SK-N-SH (cell line): ENCODE data around the gene THSD4. TPM values are rescaled to one million over a fixed set of nuclear protein-coding genes. Genes with fewer than 3 reads are reported as not detected.

Experiments
- CTCF ChIA-PET: fragments of 300-600, 350-600 bp; formaldehyde crosslinking; extraction: SDS; loops from one replicate; lab custom pipeline; 2021; lab: Yijun Ruan, JAX
- POLR2A ChIA-PET: fragments of 350-600 bp; sonication (Branson Sonifier 250); formaldehyde crosslinking; extraction: SDS; loops from one replicate; lab custom pipeline; 2020; ENCODE audit warnings: antibody characterized with exemption, inconsistent platforms; lab: Yijun Ruan, JAX
- DNase-seq: peaks from one replicate; pipeline ENCODE4 v3.0.0; 2012
- H2AFZ ChIP-seq: fragments of 200-600 bp; sonication (generic); 2 replicates; pipeline ENCODE4 v1.8.1; 2016; ENCODE audit warnings: antibody characterized with exemption, mild to moderate bottlenecking, low read depth
- H3F3A ChIP-seq: fragments of 200-600 bp; sonication (generic); replicated peaks from 2 replicates; pipeline ENCODE3; 2016; ENCODE audit warnings: antibody characterized with exemption, mild to moderate bottlenecking; ENCODE audit not compliant: insufficient read depth
- H3K27ac ChIP-seq, 2 experiments: fragments of 200-500 bp in 1 of 2; fragments of 200-600 bp in 1 of 2; sonication (Bioruptor generic) in 1 of 2; sonication (generic), shearing (Covaris generic) in 1 of 2; 2 replicates each; pipeline versions ENCODE4 v1.5.1 to v1.6.1; 2014 to 2016; ENCODE audit warnings: low read depth in 2 of 2, inconsistent platforms in 1 of 2, low read length in 1 of 2, mild to moderate bottlenecking in 1 of 2, mixed read lengths in 1 of 2
- H3K27me3 ChIP-seq: fragments of 200-600 bp; sonication (generic), shearing (Covaris generic); 2 replicates; pipeline ENCODE4 v1.6.1; 2016; ENCODE audit warnings: mixed run types; ENCODE audit not compliant: insufficient read depth
- H3K36me3 ChIP-seq, 2 experiments: fragments of 200-500 bp in 1 of 2; fragments of 200-600 bp in 1 of 2; sonication (Bioruptor generic) in 1 of 2; sonication (generic) in 1 of 2; replicated peaks in 1 of 2; 2 replicates each; pipeline versions ENCODE3 to v1.5.1; 2014 to 2016; ENCODE audit warnings: low read length in 1 of 2, mild to moderate bottlenecking in 1 of 2; ENCODE audit not compliant: insufficient read depth in 2 of 2, control insufficient read depth in 1 of 2
- H3K4me1 ChIP-seq, 2 experiments: fragments of 200-500 bp in 1 of 2; fragments of 200-600 bp in 1 of 2; sonication (Bioruptor generic) in 1 of 2; sonication (generic), shearing (Covaris generic) in 1 of 2; 2 replicates each; pipeline versions ENCODE4 v1.5.1 to v1.6.1; 2014 to 2016; ENCODE audit warnings: low read depth in 1 of 2, low read length in 1 of 2, mixed run types in 1 of 2; ENCODE audit not compliant: insufficient read depth in 2 of 2, control insufficient read depth in 1 of 2
- H3K4me2 ChIP-seq: fragments of 200-600 bp; sonication (generic), shearing (Covaris generic); 2 replicates; pipeline ENCODE4 v1.6.1; 2017; ENCODE audit warnings: mixed run types
- H3K4me3 ChIP-seq, 2 experiments: fragments of 200-500 bp in 1 of 2; fragments of 200-600 bp in 1 of 2; sonication (Bioruptor generic) in 1 of 2; sonication (generic), shearing (Covaris generic) in 1 of 2; 2 replicates each; pipeline versions ENCODE4 v1.5.1 to v1.8.1; 2014 to 2016; ENCODE audit warnings: low read depth in 2 of 2, inconsistent platforms in 1 of 2, low read length in 1 of 2, mild to moderate bottlenecking in 1 of 2, mixed read lengths in 1 of 2, moderate library complexity in 1 of 2
- H3K79me2 ChIP-seq: fragments of 200-600 bp; sonication (generic); 2 replicates; pipeline ENCODE4 v1.8.1; 2017; ENCODE audit warnings: mild to moderate bottlenecking; ENCODE audit not compliant: insufficient read depth
- H3K9ac ChIP-seq: fragments of 200-600 bp; sonication (generic); 2 replicates; pipeline ENCODE4 v1.6.1; 2017; ENCODE audit warnings: mixed run types
- H3K9me2 ChIP-seq: fragments of 200-600 bp; sonication (generic); 2 replicates; pipeline ENCODE4 v1.6.1; 2017; ENCODE audit warnings: mixed run types
- H3K9me3 ChIP-seq: fragments of 200-600 bp; sonication (generic); 2 replicates; pipeline ENCODE4 v1.6.1; 2017; ENCODE audit warnings: mixed run types, mild to moderate bottlenecking, moderate library complexity
- H4K20me1 ChIP-seq: fragments of 200-600 bp; sonication (generic); 2 replicates; pipeline ENCODE4 v1.6.1; 2017; ENCODE audit warnings: mild to moderate bottlenecking, mixed run types; ENCODE audit not compliant: insufficient read depth
- CHD2 ChIP-seq: fragments of 150-350 bp; IDR thresholded peaks from 2 replicates; pipeline ENCODE4 v1.6.1; 2018; ENCODE audit warnings: low read length; ENCODE audit not compliant: partially characterized antibody
- CTCF ChIP-seq: fragments of 200-600 bp; sonication (generic); IDR thresholded peaks from 2 replicates; pipeline ENCODE4 v1.6.1; 2017; ENCODE audit warnings: antibody characterized with exemption, mild to moderate bottlenecking, moderate library complexity
- ELF1 ChIP-seq: IDR thresholded peaks from 2 replicates; pipeline ENCODE4 v1.4.0; 2012
- EP300 ChIP-seq, 2 experiments: IDR thresholded peaks; 2 replicates each; pipeline versions ENCODE4 v1.4.0 to v1.6.1; 2012; ENCODE audit warnings: borderline replicate concordance in 1 of 2, low read depth in 1 of 2, low read length in 1 of 2
- EZH2phosphoT487 ChIP-seq: fragments of 200-600 bp; sonication (generic); IDR thresholded peaks from 2 replicates; pipeline ENCODE4 v1.6.1; 2017; ENCODE audit warnings: low read depth, mixed run types, mild to moderate bottlenecking, antibody characterized with exemption, moderate library complexity, borderline replicate concordance
- FOSL2 ChIP-seq: IDR thresholded peaks from 2 replicates; pipeline ENCODE4 v1.4.0; 2012; ENCODE audit warnings: low read depth, mild to moderate bottlenecking, moderate library complexity, borderline replicate concordance
- FOXJ3 ChIP-seq: sonication (generic); formaldehyde crosslinking; IDR thresholded peaks from 2 replicates; pipeline ENCODE4 v1.5.1; 2020; ENCODE audit warnings: mild to moderate bottlenecking, missing genetic modification reagents
- GABPA ChIP-seq: IDR thresholded peaks from 2 replicates; pipeline ENCODE4 v1.4.0; 2012; ENCODE audit warnings: low read depth, mild to moderate bottlenecking
- GATA2 ChIP-seq: sonication (generic); formaldehyde crosslinking; IDR thresholded peaks from 2 replicates; pipeline ENCODE4 v1.5.0; 2020; ENCODE audit warnings: mild to moderate bottlenecking, missing genetic modification reagents
- MAX ChIP-seq: IDR thresholded peaks from 2 replicates; pipeline ENCODE4 v1.4.0; 2012; ENCODE audit warnings: low read depth
- MEF2A ChIP-seq: IDR thresholded peaks from 2 replicates; pipeline ENCODE4 v1.4.0; 2012; ENCODE audit warnings: low read depth, borderline replicate concordance
- MXI1 ChIP-seq: IDR thresholded peaks from 2 replicates; pipeline ENCODE4 v1.6.1; 2012; ENCODE audit warnings: mild to moderate bottlenecking, low read depth, low read length, improper control_type of control experiment
- NRF1 ChIP-seq: IDR thresholded peaks from 2 replicates; pipeline ENCODE4 v1.6.1; 2012; ENCODE audit warnings: low read depth, mild to moderate bottlenecking, low read length
- POLR2AphosphoS5 ChIP-seq: IDR thresholded peaks from 2 replicates; pipeline ENCODE4 v1.6.1; 2012; ENCODE audit warnings: low read depth, low read length
- RCOR1 ChIP-seq: fragments of 150-350 bp; IDR thresholded peaks from 2 replicates; pipeline ENCODE4 v1.6.1; 2017; ENCODE audit warnings: antibody characterized with exemption, low read length
- REST ChIP-seq: IDR thresholded peaks from 2 replicates; pipeline ENCODE4 v1.6.1; 2012; ENCODE audit warnings: mild to moderate bottlenecking, low read depth, low read length, moderate library complexity
- RFX5 ChIP-seq: IDR thresholded peaks from 2 replicates; pipeline ENCODE4 v1.6.1; 2012; ENCODE audit warnings: mild to moderate bottlenecking, improper control_type of control experiment, low read length
- SIN3A ChIP-seq: IDR thresholded peaks from 2 replicates; pipeline ENCODE4 v1.6.1; 2012; ENCODE audit warnings: low read depth, mild to moderate bottlenecking, low read length, moderate library complexity, borderline replicate concordance
- TCF12 ChIP-seq: IDR thresholded peaks from 2 replicates; pipeline ENCODE4 v1.4.0; 2012
- USF1 ChIP-seq: IDR thresholded peaks from 2 replicates; pipeline ENCODE4 v1.4.0; 2012; ENCODE audit warnings: low read depth, borderline replicate concordance
- WGBS: methylation state at CpG from one replicate; pipeline ENCODE4 v1.1.6; 2017; ENCODE audit warnings: low lambda C conversion rate; 5-methylcytosine and 5-hydroxymethylcytosine counted together
- polyA plus RNA-seq, 3 experiments: library from polyadenylated mRNA; depleted of rRNA; stranded (reverse); fragments of >200 nt; gene quantifications; 2 replicates each; pipeline ENCODE4 v1.2.3, GENCODE V29; 2012

The THSD4 gene
- polyA plus RNA-seq, 1 of the 3 experiments (the other 2 are of a cell fraction), result 79.1 TPM

GRCh38 chr15:71476823-71477222, 361.6 kb downstream of the THSD4 start (continued):
- no peak for TF ChIP-seq USF1
- TF ChIP-seq FOXJ3 (CRISPR knock-in tag), result no peak
- TF ChIP-seq MEF2A, result no peak
- no peak for TF ChIP-seq GATA2
- no peak for TF ChIP-seq CTCF
- TF ChIP-seq MXI1, result no peak
- no peak for TF ChIP-seq SIN3A

GRCh38 chr15:71480556-71480955, 365.3 kb downstream of the THSD4 start:
- no peaks in the 10 kb centered on the region for H3F3A ChIP-seq
- H3K9me3 ChIP-seq, result no peaks in the 10 kb centered on the region
- H4K20me1 ChIP-seq, result no peaks in the 10 kb centered on the region
- H3K36me3 ChIP-seq, result no peaks in the 10 kb centered on the region
- no peak overlapping the region for H2AFZ ChIP-seq
- no peak overlapping the region for H3K4me3 ChIP-seq
- H3K4me1 ChIP-seq, result no peaks in the 10 kb centered on the region
- H3K9me2 ChIP-seq, result no peaks in the 10 kb centered on the region
- H3K27me3 ChIP-seq, result no peaks in the 10 kb centered on the region
- no peak overlapping the region for H3K27ac ChIP-seq
- no peak overlapping the region for H3K4me2 ChIP-seq
- TF ChIP-seq GABPA (no peak), RCOR1 (no peak), USF1 (no peak)
- H3K9ac ChIP-seq, result no peak overlapping the region
- POLR2A ChIA-PET, result no interaction called here
- DNase-seq, result no peak
- WGBS, result 81% methylated on average over 6 of the region's 6 CpGs
- no peaks in the 10 kb centered on the region for H3K79me2 ChIP-seq
- CTCF ChIA-PET, result no interaction called here

GRCh38 chr15:71484080-71484479, 368.8 kb downstream of the THSD4 start:
- no peaks in the 10 kb centered on the region for H4K20me1 ChIP-seq
- POLR2A ChIA-PET, result no interaction called here
- H3K9ac ChIP-seq, result no peak overlapping the region
- no peak overlapping the region for H3K4me2 ChIP-seq
- no peaks in the 10 kb centered on the region for H3K36me3 ChIP-seq
- 94% methylated on average over 4 of the region's 4 CpGs for WGBS
- H3K9me2 ChIP-seq, result no peaks in the 10 kb centered on the region
- H3K4me1 ChIP-seq, result no peaks in the 10 kb centered on the region
- no peak overlapping the region for H3K4me3 ChIP-seq
- DNase-seq, result no peak
- H3K27ac ChIP-seq, result no peak overlapping the region
- no peaks in the 10 kb centered on the region for H3K79me2 ChIP-seq
- H3K9me3 ChIP-seq, result no peaks in the 10 kb centered on the region
- no peaks in the 10 kb centered on the region for H3F3A ChIP-seq
- CTCF ChIA-PET, result interaction anchor here (1.0 to 2.0 kb wide), 4 partner anchors 10 to 40 kb away, joined by 3 to 10 read pairs (median 6); no protein-coding TSS in a partner anchor
- no peaks in the 10 kb centered on the region for H3K27me3 ChIP-seq
- no peak overlapping the region for H2AFZ ChIP-seq
- TF ChIP-seq GABPA (no peak), TCF12 (no peak), REST (no peak), EP300 (IDR thresholded peaks at IDR 0.05; ENCODE audit: borderline replicate concordance in 1 of 2, low read depth in 1 of 2, low read length in 1 of 2) (no peak), ELF1 (no peak), NRF1 (no peak), POLR2AphosphoS5 (no peak), SIN3A (no peak), MAX (no peak), MXI1 (no peak), FOSL2 (no peak), EZH2phosphoT487 (no peak), RFX5 (no peak), CHD2 (no peak)
